Measurements from ENCODE around the gene ZNF316. TPM values are rescaled to one million over a fixed set of nuclear protein-coding genes. Genes with fewer than 3 reads are reported as not detected.
"Not testable (repeated sequence)": the region's sequence is repeated elsewhere in the genome, so short reads cannot be mapped to it uniquely, and the experiment has no call there.

The ZNF316 gene
- total RNA-seq, 1 experiment from 2014 or later: 7.9 TPM

DNA sequence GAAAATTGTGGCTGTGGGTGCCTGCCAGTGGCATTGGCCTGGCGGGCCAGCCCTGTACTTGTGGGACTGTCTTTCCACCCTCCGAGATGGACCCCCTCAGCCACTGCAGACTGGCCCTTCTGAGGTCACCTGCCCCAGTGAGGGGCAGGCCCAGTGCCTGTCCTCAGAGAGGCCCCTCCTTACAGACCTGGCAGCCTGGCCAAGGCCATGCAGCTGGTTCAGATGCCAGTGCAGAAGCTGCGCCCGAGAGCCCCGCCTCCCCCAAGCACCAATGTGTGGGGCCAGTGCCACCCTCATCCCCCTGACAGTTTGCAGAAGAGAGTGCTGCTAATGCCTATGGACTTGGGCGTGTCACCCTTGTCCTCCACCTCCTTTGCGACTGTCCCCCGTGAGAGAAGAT, 10.0 kb downstream of the ZNF316 start:
- no peak for DNase-seq (ENCODE audit: low spot score)

DNA sequence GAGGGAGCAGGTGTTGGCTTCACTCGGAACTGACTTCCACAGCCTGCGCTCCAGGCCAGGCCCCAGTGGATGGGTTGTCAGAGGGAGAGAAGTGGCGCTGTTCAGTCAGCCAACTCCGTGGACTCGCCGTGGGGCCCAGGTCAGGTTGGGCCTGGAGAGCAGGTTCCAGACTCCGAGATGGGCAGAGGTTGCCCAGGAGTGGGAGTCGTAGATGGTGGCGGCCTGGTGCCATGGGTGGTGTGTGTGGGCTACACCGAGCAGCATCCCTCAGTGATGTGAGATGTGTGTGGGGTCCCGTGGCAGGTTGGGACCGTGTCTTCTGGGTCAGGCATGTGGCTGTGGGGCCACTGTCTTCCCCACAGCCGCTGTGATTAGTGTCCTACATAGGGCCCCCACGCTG, 10.4 kb downstream of the ZNF316 start:
- DNase-seq (ENCODE audit: low spot score): no peak

DNA sequence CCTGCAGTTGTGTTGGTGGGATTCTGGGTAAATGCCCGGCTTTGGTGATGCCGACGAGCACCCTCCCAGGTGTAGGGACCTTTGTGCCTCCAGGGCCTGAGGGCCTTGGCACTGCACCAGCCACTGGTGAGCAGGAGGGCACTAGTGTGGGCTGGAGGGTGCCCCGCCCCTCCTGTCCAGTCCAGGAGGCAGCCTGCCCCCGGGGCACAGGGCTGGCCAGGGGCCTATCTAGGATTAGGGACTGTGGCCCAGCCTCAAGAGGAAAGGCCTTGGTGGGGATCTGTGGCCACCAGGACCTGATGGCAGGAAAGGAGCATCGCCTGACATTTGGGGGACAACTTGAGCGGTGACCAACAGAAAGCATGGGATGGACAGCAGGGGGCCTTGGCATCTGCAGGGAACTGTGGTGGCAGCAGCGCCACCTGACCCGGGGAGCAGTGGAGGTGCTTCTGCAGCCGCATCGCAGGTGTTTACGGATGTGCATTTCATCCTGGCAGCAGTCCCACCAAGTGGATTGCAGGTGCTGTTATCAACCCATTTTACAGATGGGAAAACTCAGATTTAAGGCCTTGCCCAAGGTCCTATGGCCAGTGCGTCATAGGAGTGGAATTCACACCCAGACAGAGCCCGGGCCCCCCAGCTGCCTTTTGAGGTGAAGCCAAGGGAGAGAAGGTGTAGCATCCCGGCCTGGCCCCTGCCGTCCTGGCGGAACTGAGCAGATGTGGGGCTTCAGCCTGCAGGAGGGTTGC, 11.1 kb downstream of the ZNF316 start:
- no peak for DNase-seq (ENCODE audit: low spot score)

DNA sequence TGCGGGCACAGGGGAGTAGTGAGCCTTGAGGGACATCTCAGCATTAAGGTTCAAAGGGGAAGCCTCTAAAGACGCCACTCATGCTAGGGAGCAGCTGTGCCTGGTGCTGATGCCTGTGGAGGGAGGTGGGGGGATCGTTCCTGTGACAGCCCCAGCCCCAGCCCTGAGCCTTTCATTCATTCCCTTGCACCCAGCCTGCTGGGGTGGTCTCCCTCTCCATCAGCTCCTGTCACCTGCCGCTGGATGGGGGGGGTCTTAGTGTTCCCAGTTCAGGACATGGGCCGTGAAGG, 11.6 kb downstream of the ZNF316 start:
- no peak for DNase-seq (ENCODE audit: low spot score)

DNA sequence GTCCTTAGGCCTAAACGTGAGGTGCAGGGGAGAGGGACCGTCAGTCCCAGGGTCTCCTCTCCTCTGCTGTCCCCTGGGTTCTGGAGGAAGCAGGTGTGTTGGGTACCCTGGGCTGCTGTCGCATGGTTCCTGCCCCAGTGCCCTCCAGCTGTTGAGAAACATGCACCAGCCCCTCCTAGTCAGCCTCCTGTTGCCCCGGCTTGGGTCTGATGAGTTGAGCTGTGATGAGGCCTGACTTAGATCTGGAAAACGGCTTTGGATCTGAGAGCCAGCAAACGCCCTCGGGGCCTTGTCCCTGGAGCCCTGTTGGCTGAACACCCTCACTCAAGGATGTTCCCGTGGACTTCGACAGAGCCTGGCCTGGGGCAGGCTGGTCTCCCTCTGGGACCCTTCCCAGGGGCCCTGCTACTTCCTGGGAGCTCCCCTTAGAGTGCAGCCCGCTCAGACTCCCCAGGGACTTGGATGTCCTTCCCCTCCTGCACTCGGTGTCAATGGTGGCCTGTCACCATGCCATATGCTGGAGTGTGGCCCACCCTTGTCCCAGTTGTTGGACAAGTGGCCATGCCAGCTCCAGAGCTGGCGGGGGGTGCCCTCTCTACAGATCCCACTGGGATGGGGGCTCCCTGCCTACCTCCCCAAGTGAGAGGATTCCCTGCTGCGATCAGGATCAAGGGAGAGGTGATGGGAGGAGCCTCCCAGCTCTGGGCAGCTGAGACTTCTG, 12.3 kb downstream of the ZNF316 start:
- DNase-seq (ENCODE audit: low spot score): no peak

DNA sequence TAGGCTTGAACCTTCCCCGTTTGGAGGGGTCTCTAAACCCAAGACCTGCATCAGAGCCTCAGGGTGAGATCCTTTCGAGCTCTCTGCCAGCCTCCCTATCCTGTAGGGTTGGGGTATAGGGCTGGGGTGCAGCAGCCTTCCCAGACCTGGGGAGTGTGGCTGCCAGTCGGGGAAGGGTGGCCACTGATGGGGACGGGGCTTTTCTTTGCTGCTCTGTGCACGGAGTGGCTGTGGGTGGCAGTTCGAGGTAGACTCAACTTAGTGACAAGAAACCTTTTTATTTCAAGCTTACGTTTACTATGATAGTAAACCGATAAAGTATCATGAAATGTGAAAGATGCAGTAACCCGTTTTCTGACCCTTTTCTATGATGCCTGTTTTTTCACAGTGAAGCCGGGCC, 13.0 kb downstream of the ZNF316 start:
- DNase-seq (ENCODE audit: low spot score): no peak

DNA sequence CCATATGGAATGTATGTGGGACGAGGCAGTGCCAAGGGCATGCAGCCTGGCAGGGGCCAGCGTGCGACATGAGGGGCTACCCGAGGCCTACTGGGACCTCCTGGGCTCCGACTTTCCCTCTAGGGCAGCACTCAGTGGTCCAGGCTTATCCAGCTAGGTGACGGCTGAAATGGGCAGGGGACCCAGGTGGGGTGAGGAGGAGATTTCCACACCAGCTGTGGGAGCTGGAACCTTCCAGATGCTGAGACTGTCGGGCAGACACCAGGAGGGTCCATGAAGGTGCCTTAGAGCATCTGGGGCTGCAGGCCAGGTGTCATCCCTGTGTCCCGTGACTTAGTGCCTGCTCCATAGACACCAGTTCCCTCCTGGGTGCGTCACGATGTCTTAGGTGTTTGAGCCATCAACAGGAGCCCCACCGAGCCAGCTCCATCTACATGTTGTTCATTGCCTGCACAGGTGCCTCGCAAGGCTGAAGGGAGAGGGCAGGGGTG, 13.4 kb downstream of the ZNF316 start:
- no peak for DNase-seq (ENCODE audit: low spot score)

DNA sequence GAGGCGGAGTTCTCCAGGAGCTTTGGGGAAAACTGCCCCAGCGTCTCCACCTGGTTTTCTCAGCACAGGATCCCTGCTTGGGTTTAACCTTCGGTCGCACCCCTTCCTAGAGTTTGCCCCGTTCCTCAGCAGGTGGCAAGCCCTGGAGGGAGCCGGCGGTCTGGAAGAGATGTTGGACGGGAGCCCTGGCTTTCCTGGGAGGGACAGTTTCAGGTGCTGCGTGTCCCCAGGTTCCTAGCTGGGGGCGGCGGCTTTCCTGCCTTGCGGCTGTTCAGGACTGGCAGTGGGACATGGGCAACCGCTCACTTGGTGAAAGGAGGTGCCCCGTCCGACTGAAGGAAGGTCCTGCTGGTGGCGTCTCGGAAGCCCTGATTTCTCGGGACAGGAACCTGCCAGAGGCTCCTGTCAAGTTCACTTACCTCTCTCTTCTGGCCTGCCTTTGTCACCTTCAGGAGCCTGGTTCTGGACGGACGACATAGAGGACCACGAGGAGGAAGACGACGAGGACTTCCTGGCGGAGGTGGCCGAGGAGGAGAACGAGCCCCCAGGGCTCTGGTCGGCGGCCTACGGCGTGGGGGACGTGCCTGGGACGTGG, 14.8 kb downstream of the ZNF316 start:
- DNase-seq (ENCODE audit: low spot score): no peak

DNA sequence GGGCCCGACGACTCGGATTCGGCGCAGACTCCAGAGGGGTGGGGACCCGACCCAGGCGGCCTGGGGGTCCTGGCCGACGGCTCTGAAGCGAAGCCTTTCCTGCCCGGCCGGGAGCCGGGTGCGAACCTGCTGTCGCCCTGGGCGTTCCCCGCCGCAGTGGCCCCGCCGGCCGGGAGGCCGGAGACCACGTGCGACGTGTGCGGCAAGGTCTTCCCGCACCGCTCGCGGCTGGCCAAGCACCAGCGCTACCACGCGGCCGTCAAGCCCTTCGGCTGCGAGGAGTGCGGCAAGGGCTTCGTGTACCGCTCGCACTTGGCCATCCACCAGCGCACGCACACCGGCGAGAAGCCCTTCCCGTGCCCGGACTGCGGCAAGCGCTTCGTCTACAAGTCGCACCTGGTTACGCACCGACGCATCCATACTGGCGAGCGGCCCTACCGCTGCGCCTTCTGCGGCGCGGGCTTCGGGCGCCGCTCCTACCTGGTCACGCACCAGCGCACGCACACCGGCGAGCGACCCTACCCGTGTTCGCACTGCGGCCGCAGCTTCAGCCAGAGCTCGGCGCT, 15.4 kb downstream of the ZNF316 start:
- no peak for DNase-seq (ENCODE audit: low spot score)

DNA sequence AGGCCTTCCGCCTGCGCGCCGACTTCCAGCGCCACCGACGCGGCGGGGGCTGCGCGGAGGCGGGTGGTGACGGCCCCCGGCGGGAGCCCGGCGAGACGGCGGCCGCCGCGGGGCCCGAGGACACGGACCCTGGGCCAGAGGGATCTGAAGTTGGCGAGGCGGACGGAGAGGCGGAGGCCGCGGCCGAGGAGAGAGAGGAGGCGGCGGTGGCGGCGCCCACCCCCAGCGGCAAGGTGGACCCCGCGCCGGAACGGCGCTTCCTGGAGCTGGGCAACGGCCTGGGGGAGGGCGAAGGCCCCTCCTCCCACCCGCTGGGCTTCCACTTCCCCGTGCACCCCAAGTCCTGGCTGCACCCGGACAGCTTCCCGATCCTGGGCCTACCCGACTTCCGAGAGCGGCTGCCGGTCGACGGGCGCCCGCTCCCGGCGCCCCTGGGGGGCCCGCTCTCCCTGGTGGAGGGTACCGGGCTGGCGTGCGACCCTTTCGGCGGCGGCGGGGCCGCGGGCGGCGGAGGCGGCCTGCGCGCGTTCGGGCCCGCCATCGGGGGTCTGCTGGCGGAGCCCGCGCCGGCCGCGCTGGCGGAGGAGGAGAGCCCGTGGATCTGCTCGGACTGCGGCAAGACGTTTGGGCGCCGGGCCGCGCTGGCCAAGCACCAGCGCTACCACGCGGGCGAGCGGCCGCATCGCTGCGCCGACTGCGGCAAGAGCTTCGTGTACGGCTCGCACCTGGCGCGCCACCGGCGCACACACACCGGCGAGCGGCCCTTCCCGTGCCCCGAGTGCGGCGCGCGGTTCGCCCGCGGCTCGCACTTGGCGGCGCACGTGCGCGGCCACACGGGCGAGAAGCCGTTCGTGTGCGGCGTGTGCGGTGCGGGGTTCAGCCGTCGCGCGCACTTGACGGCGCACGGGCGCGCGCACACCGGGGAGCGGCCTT, 16.2 kb downstream of the ZNF316 start:
- no peak for DNase-seq (ENCODE audit: low spot score)

DNA sequence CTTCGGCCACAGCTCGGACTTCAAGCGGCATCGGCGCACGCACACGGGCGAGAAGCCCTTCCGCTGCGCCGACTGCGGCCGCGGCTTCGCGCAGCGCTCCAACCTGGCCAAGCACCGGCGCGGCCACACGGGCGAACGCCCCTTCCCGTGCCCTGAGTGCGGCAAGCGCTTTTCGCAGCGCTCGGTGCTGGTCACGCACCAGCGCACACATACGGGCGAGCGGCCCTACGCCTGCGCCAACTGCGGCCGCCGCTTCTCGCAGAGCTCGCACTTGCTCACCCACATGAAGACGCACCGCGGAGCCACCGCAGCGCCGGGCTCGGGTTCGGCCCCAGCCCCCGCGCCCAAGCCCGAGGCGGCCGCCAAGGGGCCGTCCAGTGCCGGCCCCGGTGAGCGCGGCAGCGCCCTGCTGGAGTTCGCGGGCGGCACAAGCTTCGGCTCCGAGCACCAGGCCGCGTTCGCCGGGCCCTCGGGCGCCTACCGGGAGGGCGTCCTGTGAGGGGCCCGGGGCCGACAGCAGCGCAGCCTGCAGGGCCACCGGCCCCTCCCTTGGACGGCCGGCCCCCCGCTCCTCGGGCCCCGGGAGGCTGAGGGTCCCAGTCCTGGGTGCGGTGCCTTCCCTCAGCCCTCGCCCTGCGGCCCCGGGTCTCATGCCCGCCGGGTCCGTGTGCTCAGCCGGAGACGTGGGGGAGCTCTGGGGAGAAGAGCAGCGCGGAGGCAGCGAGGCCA, 17.2 kb downstream of the ZNF316 start:
- DNase-seq (ENCODE audit: low spot score): no peak

DNA sequence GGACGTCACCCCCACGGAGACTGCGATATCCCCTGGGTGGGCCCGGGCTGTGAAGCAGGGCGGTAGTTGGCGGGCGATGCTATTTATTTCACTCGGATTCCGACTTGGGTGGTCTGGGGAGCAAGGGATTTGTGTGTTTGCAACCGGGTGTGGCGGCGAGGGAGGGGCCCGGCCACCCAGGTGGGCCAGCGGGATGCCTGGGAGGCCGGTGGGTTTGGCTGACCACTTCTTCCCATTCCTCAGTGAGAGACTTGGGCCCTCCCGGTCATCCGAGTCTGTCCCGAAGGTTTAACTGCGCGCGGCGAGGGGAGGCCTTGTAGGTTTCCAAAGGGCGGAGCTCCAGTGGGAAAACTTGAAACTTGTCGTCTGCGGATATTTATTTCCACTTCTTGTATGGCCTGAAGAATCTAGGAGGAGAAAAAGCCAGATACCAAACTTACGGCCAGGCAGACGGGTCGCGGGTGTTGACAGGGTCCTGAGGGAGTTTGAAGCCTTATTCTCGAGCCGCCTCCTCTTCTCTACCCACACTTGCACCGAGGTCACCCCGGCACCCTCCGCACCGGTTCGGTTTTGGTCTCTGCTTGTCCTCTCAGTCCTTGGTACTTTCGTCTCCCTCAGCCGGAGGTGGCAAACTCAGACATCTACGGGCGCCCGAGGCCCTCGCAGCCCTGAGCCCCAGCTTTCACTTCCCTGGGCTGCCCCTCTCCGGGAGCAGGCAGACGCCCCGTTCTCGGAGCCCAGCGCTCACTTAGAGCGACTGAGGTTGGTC, 17.9 kb downstream of the ZNF316 start:
- DNase-seq (ENCODE audit: low spot score): no peak

DNA sequence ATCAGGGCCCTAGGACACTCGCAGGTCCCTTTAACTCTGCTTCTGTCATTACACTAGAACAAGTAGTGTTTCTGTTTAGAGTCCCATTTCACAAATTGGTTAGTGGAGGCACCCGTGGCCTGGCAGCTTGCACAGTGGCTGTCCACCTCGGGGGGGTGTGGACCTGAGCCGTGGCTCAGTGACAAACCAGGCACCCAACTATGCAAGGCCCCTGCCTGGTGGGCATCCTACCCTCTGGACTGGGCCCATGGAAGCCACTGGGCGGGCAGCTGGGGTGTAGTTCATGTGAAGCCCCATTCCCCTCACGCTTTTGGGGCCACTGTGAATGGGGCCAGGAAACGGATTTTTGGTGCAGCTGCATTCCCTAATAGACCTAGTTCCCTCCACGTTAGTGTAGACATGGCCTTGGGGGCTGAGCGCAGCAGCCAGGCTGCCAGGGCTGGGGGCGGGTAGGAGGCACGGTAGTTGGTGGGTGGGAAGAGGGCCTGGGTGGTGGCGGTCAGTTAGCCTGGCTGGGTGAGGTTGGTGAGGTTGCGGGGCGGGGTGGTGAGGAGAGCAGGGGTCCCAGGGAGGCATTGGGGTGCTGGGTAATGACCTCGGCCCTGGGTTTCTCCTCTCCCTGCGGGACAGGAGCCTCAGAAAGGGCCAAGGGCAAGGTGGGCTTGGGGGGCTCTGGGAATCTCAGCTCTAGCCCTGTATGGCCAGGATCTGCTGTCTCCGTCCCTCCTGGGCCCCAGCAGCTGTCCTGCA, 18.7 kb downstream of the ZNF316 start:
- DNase-seq (ENCODE audit: low spot score): no peak

DNA sequence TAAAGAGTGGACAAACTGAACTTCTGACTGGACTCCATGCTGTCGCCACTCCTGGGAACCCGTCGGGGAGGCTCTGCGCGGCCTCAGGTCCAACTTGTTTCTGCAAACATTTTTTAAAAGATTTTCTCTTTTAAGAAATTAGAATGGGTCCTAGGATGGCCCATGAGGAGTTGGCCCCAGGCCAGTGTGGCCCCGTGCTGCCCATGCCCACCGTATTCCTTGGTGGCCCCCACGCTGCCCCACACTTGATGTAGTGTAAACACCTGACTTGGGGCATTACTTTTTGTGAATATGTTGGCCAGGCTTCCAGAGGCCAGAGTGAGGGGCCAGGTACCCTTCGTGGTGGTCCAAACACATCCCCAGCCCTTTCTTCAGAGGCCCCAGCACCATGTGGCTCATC, 19.3 kb downstream of the ZNF316 start:
- DNase-seq (ENCODE audit: low spot score): no peak

DNA sequence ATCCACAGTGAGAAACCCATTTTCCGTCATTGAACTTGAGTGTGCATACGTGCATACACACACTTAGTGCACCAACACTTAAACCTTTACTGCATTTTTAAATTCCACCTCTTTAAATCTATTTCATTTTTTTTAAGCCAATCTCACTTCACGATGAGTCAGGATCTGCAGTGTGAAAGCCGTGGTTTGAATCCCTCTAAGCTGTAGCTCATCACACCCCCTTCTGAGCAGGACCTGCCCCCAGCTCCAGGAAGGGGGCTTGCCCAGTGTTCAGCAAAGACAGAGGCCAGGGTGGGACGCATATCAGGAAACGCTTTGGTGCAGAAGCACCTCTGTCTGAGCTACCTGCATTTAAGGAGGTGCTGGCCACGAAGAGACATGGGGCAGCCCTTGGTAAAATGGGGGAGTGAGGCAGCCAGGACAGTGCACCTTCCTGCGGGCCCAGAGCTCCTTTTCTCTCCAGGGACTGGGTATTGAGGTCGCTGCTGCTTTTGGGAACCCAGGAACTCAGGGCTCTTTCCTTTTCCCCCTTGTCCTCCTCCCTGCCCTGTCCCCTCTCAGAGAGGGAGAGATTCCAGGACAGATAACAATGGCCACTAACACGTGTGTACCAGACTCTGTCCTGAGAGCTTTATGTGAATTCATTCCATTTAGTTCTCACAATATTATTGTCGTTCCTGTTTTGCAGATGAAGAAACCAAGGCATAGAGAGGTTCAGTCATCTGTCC, 21.7 kb downstream of the ZNF316 start:
- DNase-seq (ENCODE audit: low spot score): no peak

DNA sequence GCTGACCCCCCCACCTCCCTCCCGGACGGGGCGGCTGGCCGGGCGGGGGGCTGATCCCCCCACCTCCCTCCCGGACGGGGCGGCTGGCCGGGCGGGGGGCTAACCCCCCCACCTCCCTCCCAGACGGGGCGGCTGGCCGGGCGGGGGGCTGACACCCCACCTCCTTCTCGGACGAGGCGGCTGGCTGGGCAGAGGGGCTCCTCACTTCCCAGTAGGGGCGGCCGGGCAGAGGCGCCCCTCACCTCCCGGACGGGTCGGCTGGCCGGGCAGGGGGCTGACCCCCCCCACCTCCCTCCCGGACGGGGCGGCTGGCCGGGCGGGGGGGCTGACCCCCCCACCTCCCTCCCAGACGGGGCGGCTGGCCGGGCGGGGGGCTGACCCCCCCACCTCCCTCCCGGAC, 33.7 kb downstream of the ZNF316 start:
- DNase-seq (ENCODE audit: low spot score): not testable (repeated sequence)

DNA sequence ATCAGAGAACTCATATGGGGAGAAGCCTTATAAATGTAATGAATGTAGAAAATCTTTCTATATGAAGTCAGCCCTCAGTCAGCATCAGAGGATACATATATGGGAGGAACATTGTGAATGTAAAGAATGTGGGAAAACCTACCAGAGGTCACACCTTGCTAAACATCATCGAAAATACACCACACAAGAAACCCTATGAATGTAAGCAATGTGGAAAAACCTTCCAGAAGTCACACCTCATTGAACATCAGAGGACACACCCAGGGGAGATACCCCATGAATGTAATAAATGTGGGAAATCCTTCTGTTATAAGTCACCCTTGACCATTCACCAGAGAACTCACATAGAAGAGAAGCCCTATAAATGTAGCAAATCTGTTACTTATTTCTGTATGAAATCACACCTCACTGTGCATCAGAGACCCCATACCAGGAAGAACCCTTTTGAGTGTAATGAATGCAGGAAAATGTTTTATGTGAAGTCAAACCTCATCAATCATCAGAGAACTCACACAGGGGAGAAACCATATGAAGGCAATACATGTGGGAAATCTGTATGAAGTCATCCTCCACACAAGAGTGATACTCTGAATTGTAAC, 38.8 kb downstream of the ZNF316 start:
- DNase-seq (ENCODE audit: low spot score): no peak

DNA sequence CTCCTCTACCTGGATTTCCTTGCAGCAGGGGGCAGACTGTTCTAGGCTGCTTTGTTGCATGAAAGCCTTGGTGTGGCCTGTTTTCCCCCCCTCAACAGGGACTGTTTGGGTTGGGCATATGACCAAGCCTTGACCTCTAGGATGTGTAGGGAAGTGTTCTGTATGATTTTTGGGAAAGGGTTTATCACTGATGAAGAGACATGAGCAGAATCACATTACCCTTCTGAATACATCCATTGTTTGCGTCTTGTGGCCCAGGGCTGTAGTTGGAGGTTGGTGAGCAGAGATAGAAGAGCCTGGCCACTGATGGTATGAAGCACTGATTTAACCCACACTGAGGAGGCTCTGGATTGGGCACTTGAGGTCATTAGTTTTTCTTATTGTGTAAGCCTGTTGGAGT, 43.0 kb downstream of the ZNF316 start:
- no peak for DNase-seq (ENCODE audit: low spot score)
